GM19351 (cell line): ENCODE results near the gene SHC1.

Source experiments
- ATAC-seq: cut with Tn5 transposase; IDR thresholded peaks from one replicate; pipeline ENCODE4 v1.9.1; 2021; ENCODE audit warnings: mild to moderate bottlenecking, moderate library complexity; ENCODE audit not compliant: unreplicated experiment

SHC1 gene

GRCh38 chr1:154940651-154941194, 29.8 kb downstream of the SHC1 start:
- ATAC-seq, result no peak

- ATAC-seq, result no peak
Measured at GRCh38 chr1:154940213-154940560, 30.4 kb downstream of the SHC1 start.

GRCh38 chr1:154938604-154939399, 31.7 kb downstream of the SHC1 start:
- ATAC-seq, result no peak

DNA sequence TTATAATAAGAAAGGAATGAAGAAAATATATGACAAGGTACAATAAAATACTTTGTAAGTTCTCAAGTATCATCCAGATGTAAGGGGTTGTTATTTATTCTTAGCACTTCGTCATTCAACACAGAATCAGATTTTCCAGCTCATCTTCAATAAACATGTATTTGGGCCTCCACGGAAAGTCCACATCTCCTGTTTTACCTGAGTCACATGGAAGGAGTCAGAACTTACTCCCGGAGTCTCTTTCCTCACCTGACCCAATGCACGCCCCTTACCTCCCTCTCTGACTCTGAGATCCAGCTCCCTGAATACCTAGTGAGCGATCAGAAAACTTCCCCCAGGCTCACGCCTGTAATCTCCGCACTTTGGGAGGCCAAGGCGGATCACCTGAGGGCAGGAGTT, 32.6 kb downstream of the SHC1 start:
- no peak for ATAC-seq

- ATAC-seq, result peak; percentile 60
Measured at GRCh38 chr1:154937085-154937987, 33.2 kb downstream of the SHC1 start.

- peak; percentile 66 for ATAC-seq
Measured at GRCh38 chr1:154936555-154937084, 33.9 kb downstream of the SHC1 start, which contains the start of gene PMVK. Gene PMVK (minus strand): TSS chr1:154936719. CDS start chr1:154936685, 34 bp downstream.

GRCh38 chr1:154935749-154936554, 34.6 kb downstream of the SHC1 start:
- ATAC-seq, result no peak

DNA sequence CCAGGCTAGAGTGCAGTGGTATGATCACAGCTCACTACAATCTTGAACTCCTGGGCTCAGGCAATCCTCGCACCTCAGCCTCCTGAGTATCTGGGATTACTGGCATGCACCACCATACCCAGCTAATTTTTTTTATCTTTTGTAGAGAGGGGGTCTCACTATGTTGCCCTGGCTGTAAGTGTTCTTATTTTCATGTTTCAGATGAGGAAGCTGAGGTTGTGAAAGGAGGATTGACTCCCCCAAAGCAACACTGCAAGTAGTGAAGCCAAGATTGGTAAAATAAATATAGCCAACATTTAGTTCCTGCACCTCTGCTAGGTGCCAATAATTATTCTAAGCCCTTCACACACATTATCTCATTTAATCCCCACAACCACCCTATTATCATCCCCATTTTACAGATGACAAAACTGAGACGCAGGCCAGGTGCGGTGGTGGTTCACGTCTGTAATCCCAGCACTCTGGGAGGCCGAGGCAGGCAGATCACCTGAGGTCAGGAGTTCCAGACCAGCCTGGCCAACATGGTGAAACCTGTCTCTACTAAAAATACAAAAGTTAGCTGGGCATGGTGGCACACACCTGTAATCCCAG, 36.1 kb downstream of the SHC1 start:
- no peak for ATAC-seq

DNA sequence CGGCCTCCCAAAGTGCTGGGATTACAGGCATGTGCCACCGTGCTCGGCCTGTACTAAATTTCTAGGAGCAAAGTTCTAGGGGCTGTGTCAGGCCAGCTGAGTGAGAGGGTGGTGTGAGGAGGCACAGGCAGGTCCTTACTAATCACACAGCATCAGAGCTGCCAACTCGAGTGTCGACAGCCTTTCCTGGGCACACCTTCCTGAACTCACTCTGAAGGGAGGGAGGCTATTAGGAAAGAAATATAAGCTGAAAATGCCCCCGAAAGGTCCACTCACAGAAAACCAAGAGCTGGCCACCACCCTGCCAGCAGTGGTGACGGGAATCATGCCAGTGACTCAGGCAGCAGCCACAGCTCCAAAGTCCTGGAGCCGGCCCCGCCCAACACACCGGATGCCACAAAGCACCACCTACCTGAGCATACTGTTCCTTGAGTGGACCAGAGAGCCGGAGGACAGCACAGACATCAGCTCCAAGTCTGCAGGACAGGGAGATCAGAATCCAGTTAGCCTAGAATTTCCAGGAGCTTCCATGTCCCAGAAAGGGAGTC, 38.5 kb downstream of the SHC1 start:
- ATAC-seq, result no peak

- no peak for ATAC-seq
Measured at GRCh38 chr1:154926201-154926600, 44.3 kb downstream of the SHC1 start.

DNA sequence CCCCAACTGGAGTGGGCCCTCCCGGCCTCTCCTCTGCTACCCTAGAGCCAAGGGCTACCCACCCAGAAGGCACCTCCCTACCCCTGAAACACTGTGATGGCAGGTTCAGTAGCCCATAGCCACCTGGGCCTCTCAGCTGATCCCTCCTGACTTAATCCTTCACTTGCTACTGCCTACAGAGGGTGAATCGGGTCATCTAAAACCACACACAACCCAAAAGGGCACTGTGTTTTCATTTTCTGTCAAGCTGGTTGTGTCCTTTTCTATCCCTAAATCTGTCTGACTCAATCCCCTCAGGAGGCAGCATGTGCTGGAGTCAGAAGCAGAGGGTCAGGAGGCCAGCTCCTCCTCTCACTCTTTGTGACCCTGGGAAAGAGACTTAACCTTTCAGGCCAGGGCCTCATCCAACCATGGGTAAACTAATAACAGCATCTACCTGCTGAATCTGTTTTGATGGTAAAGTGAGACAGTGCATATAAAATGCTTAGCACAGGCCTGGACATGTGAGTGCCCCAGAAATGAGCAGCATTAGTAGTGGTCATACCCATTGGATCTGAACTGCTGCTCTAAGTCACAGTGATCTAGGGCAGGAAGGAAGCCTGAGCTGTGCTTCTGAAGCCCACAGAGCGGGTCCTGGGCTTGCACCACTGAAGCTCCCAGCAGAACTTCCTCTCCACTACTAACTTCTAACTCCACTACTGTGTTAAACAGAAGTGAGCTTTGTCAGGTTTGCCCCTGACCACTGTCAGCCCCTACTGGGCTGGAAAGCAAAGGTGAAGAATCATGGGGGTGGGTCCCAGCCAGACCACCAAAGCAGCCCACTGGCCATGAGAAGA, 45.0 kb downstream of the SHC1 start:
- no peak for ATAC-seq

DNA sequence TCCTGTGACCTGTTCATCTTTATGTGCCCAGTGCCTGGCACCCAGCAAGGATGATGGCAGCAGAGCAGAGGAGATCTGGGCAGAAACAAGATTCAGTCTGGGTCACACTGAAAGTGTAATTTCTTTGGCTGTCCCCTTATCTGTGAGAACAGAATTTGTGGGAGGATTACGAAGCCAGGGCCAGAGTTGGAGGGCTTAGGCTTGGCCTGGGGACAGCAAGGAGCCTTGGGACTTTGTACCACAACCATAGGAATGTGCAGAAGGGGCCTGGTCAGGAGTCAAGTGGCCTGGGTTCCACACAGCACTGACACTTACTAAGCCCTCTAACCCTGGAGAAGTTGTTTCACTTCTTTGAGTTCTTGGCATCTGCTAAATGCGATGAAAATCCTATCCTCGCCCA, 46.9 kb downstream of the SHC1 start:
- ATAC-seq, result no peak

GRCh38 chr1:154913273-154913672, 57.3 kb downstream of the SHC1 start:
- ATAC-seq, result no peak

- ATAC-seq, result no peak
Measured at GRCh38 chr1:154912755-154913154, 57.8 kb downstream of the SHC1 start.
